Transverse colon (tissue), 4 donors: ENCODE results near the gene FXYD5. TPM values are rescaled to one million over a fixed set of nuclear protein-coding genes. Genes with fewer than 3 reads are reported as not detected.

Experiments used
- DNase-seq: peaks from one replicate; pipeline ENCODE4 v3.0.0-alpha.2; 2019
- H3K27ac ChIP-seq, 4 donors: fragments of 200-600 bp; sonication (generic); 2 replicates each; pipeline ENCODE4 v1.5.1; 2016 to 2018; ENCODE audit warnings: inconsistent platforms in 4 of 4
- H3K27me3 ChIP-seq: fragments of 200-600 bp; sonication (generic); 2 replicates; pipeline ENCODE4 v1.5.1; 2017; ENCODE audit warnings: inconsistent platforms
- H3K36me3 ChIP-seq, 4 donors: fragments of 200-600 bp; sonication (generic); 2 replicates each; pipeline ENCODE4 v1.5.1; 2017 to 2019; ENCODE audit warnings: inconsistent platforms in 4 of 4
- H3K4me1 ChIP-seq, 4 donors: fragments of 200-600 bp; sonication (generic); 2 replicates each; pipeline ENCODE4 v1.5.1; 2017 to 2020; ENCODE audit warnings: inconsistent platforms in 4 of 4
- H3K4me3 ChIP-seq, 4 donors: fragments of 200-600 bp; sonication (generic); 1 replicate in 1 of 4; 2 replicates in 3 of 4; pipeline versions ENCODE4 v1.5.1 to v1.6.1; 2017 to 2019; ENCODE audit warnings: inconsistent platforms in 4 of 4
- H3K9me3 ChIP-seq, 2 donors: fragments of 200-600 bp; sonication (generic); 2 replicates each; pipeline ENCODE4 v1.5.1; 2017 to 2019; ENCODE audit warnings: inconsistent platforms in 2 of 2
- CTCF ChIP-seq, 5 experiments: fragments of 200-600 bp in 3 of 5; fragments of 450-650 bp in 2 of 5; sonication (generic) in 3 of 5; IDR thresholded peaks; 1 replicate in 2 of 5; 2 replicates in 3 of 5; pipeline ENCODE4 v1.5.1; 2016 to 2017; ENCODE audit warnings: antibody characterized with exemption in 5 of 5, inconsistent platforms in 3 of 5, mild to moderate bottlenecking in 2 of 5, moderate library complexity in 1 of 5
- EP300 ChIP-seq: sonication (generic); formaldehyde crosslinking; IDR thresholded peaks from one replicate; pipeline ENCODE4 v1.6.1; 2017; ENCODE audit warnings: antibody characterized with exemption, low read depth
- POLR2A ChIP-seq: fragments of 450-650 bp; IDR thresholded peaks from one replicate; pipeline ENCODE4 v1.6.1; 2016; ENCODE audit warnings: antibody characterized with exemption, mild to moderate bottlenecking, moderate library complexity
- POLR2AphosphoS5 ChIP-seq, 3 donors: sonication (generic); formaldehyde crosslinking; IDR thresholded peaks; one replicate each; pipeline ENCODE4 v1.6.1; 2016; ENCODE audit warnings: antibody characterized with exemption in 3 of 3
- WGBS, 2 donors: methylation state at CpG; one replicate each; pipeline ENCODE4 v1.1.5; 2018; ENCODE audit warnings: low coverage in 1 of 2; 5-methylcytosine and 5-hydroxymethylcytosine counted together
- in situ Hi-C, 4 donors: fragments of 200-750 bp; cut with MboI; loops; one replicate each; pipeline versions ENCODE4 v1.15.0 to v1.15.1; 2017; ENCODE audit warnings: low sequenced_read_pairs in 3 of 4, low pct_ligation_motif_present in 1 of 4, low pct_unique_long_range_greater_than_20kb in 1 of 4
- intact Hi-C: fragments of 100-400 bp; cut with DNase I; formaldehyde crosslinking; loops from one replicate; pipeline ENCODE4 v1.15.1; 2023; ENCODE audit warnings: low total_unique reads
- total RNA-seq, 4 donors: library from RNA; depleted of rRNA; stranded (reverse); fragments of >200 nt; gene quantifications; one replicate each; pipeline ENCODE4 v1.1.0, GENCODE V29; 2016

FXYD5 gene
- total RNA-seq, 4 donors from 2014 or later, result 2.0 to 57.2 (median 15.1) TPM

- Histone ChIP-seq H3K9me3 (no peaks in the 10 kb centered on the region), H3K27me3 (no peaks in the 10 kb centered on the region), H3K4me3 (no peak overlapping the region), H3K4me1 (peaks cover 0 to 18% (median 5%) of the 10 kb centered on the region in 4 donors), H3K36me3 (no peaks in the 10 kb centered on the region), H3K27ac (peak overlapping the region in 2 of 4 donors; percentile 2 to 30)
- intact Hi-C loops, result no loop called here
- TF ChIP-seq CTCF (IDR thresholded peaks at IDR 0.05), result no peak
- no peak for TF ChIP-seq POLR2A
- TF ChIP-seq POLR2AphosphoS5 (IDR thresholded peaks at IDR 0.05), result no peak
- no peak for TF ChIP-seq EP300
- in situ Hi-C loops, result no loop called here
- 77 to 100% methylated on average over 1 of the region's 2 CpGs for WGBS, 2 donors
- no peak for DNase-seq
Observed at GRCh38 chr19:35106898-35107541, 47.5 kb upstream of the FXYD5 start.

DNA sequence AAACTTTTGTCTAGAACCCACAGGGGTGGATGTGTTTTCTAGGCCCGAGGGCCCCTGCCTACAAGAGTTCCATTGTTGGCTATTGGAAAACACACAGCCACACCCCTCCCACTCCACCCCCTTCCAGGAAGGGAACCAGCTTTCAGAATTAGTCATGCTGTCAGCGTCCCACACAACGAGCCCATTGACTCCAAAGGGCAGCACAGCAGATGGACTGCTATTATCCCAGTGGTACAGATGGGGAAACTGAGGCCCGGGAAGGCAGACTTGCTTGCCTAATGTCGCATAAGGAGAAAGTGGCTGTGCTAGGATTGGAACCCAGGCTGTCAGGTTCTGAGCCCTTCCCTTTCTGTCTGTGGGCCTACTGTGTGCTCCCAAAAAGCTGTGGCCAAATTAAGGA lies 47.0 kb upstream of the FXYD5 start:
- Histone ChIP-seq H3K36me3 (no peaks in the 10 kb centered on the region), H3K4me3 (no peak overlapping the region), H3K9me3 (no peaks in the 10 kb centered on the region), H3K27ac (peak overlapping the region in 1 of 4 donors; percentile 54), H3K4me1 (peaks cover 0 to 18% (median 5%) of the 10 kb centered on the region in 4 donors), H3K27me3 (no peaks in the 10 kb centered on the region)
- no peak for TF ChIP-seq CTCF (IDR thresholded peaks at IDR 0.05)
- TF ChIP-seq EP300, result no peak
- no peak for TF ChIP-seq POLR2A
- no peak for TF ChIP-seq POLR2AphosphoS5 (IDR thresholded peaks at IDR 0.05)
- intact Hi-C loops, result no loop called here
- in situ Hi-C loops, result no loop called here
- DNase-seq, result peak; percentile 78
- WGBS, 2 donors, result 24% methylated on average over 5 of the region's 5 CpGs; no CpG with 5 or more reads in 1 of the 2 donors

DNA sequence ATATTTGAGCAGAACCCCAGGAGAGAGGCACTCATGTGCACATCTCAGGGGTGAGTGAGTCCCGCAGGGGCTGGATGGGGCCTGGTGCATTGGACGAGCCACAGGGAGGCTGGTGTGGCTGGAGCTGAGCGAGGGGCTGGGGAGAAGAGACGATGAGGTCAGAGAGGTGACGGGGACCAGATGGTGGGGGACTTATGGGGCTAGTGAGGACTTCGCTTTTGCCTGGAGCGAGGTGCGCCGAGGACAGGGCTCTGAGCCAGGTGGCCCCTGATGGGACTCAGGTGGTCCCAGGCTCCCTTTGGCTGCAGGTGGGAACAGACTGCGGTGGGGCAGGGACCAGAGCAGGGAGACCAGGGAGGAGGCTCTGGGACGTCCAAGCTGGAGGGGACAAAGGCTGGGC lies 45.8 kb upstream of the FXYD5 start:
- Histone ChIP-seq H3K9me3 (no peaks in the 10 kb centered on the region), H3K27ac (peak overlapping the region in 2 of 4 donors; percentile 3 to 58), H3K4me1 (peaks cover 0 to 20% (median 5%) of the 10 kb centered on the region in 4 donors), H3K36me3 (no peaks in the 10 kb centered on the region), H3K27me3 (no peaks in the 10 kb centered on the region), H3K4me3 (no peak overlapping the region)
- in situ Hi-C loops (no loop called here), intact Hi-C loops (no loop called here)
- TF ChIP-seq POLR2A (no peak), EP300 (no peak), CTCF (IDR thresholded peaks at IDR 0.05) (no peak)
- no peak for DNase-seq
- 58 to 78% methylated on average over 2 to 11 of the region's 11 CpGs for WGBS, 2 donors

DNA sequence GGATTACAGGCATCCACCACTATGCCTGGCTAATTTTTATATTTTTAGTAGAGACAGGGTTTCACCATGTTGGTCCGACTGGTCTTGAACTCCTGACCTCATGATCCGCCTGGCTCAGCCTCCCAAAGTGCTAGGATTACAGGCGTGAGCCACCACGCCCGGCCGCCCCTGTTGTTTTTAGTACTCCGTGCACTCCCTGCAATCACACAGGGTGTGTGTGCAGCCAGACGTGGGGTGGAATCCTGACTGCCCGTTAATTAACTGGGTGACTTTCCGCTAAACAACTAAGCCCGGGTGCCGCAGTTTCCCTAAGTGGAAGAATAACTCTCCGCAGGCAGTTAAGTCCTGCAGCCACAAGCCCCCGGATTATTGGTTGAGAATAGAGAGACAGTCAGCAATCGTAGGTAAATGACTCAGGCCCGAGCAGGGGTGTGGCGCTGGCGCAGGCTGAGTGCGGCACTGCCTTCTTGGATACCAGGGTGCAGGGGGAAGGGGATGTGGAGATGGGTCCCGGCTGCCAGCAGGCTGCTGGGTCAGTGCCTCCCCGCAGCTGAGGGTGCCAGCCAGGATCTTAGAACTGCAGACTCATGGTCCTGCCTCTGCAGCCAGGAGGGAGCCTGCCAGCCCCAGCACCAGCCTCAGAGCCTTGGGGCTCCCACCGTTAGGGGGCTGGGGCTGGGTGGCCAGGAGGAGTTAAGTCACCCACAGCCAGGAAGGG lies 45.0 kb upstream of the FXYD5 start:
- Histone ChIP-seq H3K4me3 (no peak overlapping the region), H3K4me1 (peaks cover 0 to 28% (median 7%) of the 10 kb centered on the region in 4 donors), H3K27ac (peak overlapping the region; percentile 3 to 58 (median 26)), H3K27me3 (no peaks in the 10 kb centered on the region), H3K36me3 (no peaks in the 10 kb centered on the region), H3K9me3 (no peaks in the 10 kb centered on the region)
- in situ Hi-C loops, result no loop called here
- 0 to 46% methylated on average over 1 to 20 of the region's 22 CpGs for WGBS, 2 donors
- peak; percentile 74 for DNase-seq
- no peak for TF ChIP-seq CTCF (IDR thresholded peaks at IDR 0.05)
- TF ChIP-seq EP300, result no peak
- no peak for TF ChIP-seq POLR2A
- no peak for TF ChIP-seq POLR2AphosphoS5 (IDR thresholded peaks at IDR 0.05)
- intact Hi-C loops, result no loop called here
